ENCODE data around the gene ZNF491. TPM values are rescaled to one million over a fixed set of nuclear protein-coding genes. Genes with fewer than 3 reads are reported as not detected.
"Not testable (repeated sequence)": the region's sequence is repeated elsewhere in the genome, so short reads cannot be mapped to it uniquely, and the experiment has no call there.

ZNF491 gene
- total RNA-seq, 1 donor from 2014 or later, result 4.6 TPM

GRCh38 chr19:11814029-11814699 lies 15.8 kb downstream of the ZNF491 start, which contains the start of gene ZNF440:
ZNF440 (plus strand) TSS chr19:11814273; CDS start chr19:11814448, 175 bp downstream.
- H3K36me3 ChIP-seq (ENCODE audit: control insufficient read depth, insufficient read depth, low read length), result no peaks in the 10 kb centered on the region
- peak; percentile 80 for DNase-seq (ENCODE audit: low read depth)
- H3K27me3 ChIP-seq (ENCODE audit: control insufficient read depth, insufficient read depth, low read length), result no peaks in the 10 kb centered on the region
- TF ChIP-seq CTCF (IDR thresholded peaks at IDR 0.05; ENCODE audit: insufficient read depth, low read length, poor library complexity, severe bottlenecking), result no peak
- peak within 1 kb of the TSS; percentile 95 for H3K4me3 ChIP-seq (ENCODE audit: low read depth, low read length)

- Histone ChIP-seq H3K4me3 (ENCODE audit: low read depth, low read length) (peak overlapping the region; percentile 95), H3K36me3 (ENCODE audit: control insufficient read depth, insufficient read depth, low read length) (no peaks in the 10 kb centered on the region), H3K27me3 (ENCODE audit: control insufficient read depth, insufficient read depth, low read length) (no peaks in the 10 kb centered on the region)
- TF ChIP-seq CTCF (IDR thresholded peaks at IDR 0.05; ENCODE audit: insufficient read depth, low read length, poor library complexity, severe bottlenecking), result no peak
- DNase-seq (ENCODE audit: low read depth), result no peak
These were observed 16.3 kb downstream of the ZNF491 start for GRCh38 chr19:11814700-11815035.

- no peaks in the 10 kb centered on the region for H3K27me3 ChIP-seq (ENCODE audit: control insufficient read depth, insufficient read depth, low read length)
- no peak for TF ChIP-seq CTCF (IDR thresholded peaks at IDR 0.05; ENCODE audit: insufficient read depth, low read length, poor library complexity, severe bottlenecking)
- H3K4me3 ChIP-seq (ENCODE audit: low read depth, low read length), result no peak overlapping the region
- DNase-seq (ENCODE audit: low read depth), result no peak
- H3K36me3 ChIP-seq (ENCODE audit: control insufficient read depth, insufficient read depth, low read length), result no peaks in the 10 kb centered on the region
These were observed 23.3 kb downstream of the ZNF491 start for GRCh38 chr19:11821474-11822109.

GRCh38 chr19:11828957-11829876 lies 30.9 kb downstream of the ZNF491 start:
- H3K4me3 ChIP-seq (ENCODE audit: low read depth, low read length); DNase-seq (ENCODE audit: low read depth); H3K27me3 ChIP-seq (ENCODE audit: control insufficient read depth, insufficient read depth, low read length); H3K36me3 ChIP-seq (ENCODE audit: control insufficient read depth, insufficient read depth, low read length): not testable (repeated sequence)

- Histone ChIP-seq H3K36me3 (ENCODE audit: control insufficient read depth, insufficient read depth, low read length) (peaks cover 4% of the 10 kb centered on the region), H3K4me3 (ENCODE audit: low read depth, low read length) (no peak overlapping the region), H3K27me3 (ENCODE audit: control insufficient read depth, insufficient read depth, low read length) (no peaks in the 10 kb centered on the region)
- TF ChIP-seq CTCF (IDR thresholded peaks at IDR 0.05; ENCODE audit: insufficient read depth, low read length, poor library complexity, severe bottlenecking), result no peak
- no peak for DNase-seq (ENCODE audit: low read depth)
These were observed 34.1 kb downstream of the ZNF491 start for GRCh38 chr19:11832253-11832912.

- Histone ChIP-seq H3K36me3 (ENCODE audit: control insufficient read depth, insufficient read depth, low read length) (peaks cover 4% of the 10 kb centered on the region), H3K4me3 (ENCODE audit: low read depth, low read length) (no peak overlapping the region), H3K27me3 (ENCODE audit: control insufficient read depth, insufficient read depth, low read length) (no peaks in the 10 kb centered on the region)
- DNase-seq (ENCODE audit: low read depth), result no peak
- TF ChIP-seq CTCF (IDR thresholded peaks at IDR 0.05; ENCODE audit: insufficient read depth, low read length, poor library complexity, severe bottlenecking), result no peak
These were observed 35.2 kb downstream of the ZNF491 start for GRCh38 chr19:11833541-11833940.

- H3K36me3 ChIP-seq (ENCODE audit: control insufficient read depth, insufficient read depth, low read length); H3K27me3 ChIP-seq (ENCODE audit: control insufficient read depth, insufficient read depth, low read length); DNase-seq (ENCODE audit: low read depth); H3K4me3 ChIP-seq (ENCODE audit: low read depth, low read length): not testable (repeated sequence)
These were observed 37.3 kb downstream of the ZNF491 start for GRCh38 chr19:11835626-11836066.

All from kidney epithelial cell (primary cell).